ENCODE results near the gene GBA3. TPM values are rescaled to one million over a fixed set of nuclear protein-coding genes. Genes with fewer than 3 reads are reported as not detected.

Gene GBA3
- polyA plus RNA-seq, 1 donor from 2014 or later, result not detected

GRCh38 chr4:22674700-22675099, 18.0 kb upstream of the GBA3 start:
- Histone ChIP-seq H3K27ac (ENCODE audit: low read length) (no peak overlapping the region), H3K36me3 (ENCODE audit: insufficient read depth, low read length) (no peaks in the 10 kb centered on the region), H3K4me3 (ENCODE audit: low read length) (no peak overlapping the region), H3K4me2 (ENCODE audit: low read length) (no peak overlapping the region), H3K79me2 (replicated peaks; ENCODE audit: insufficient read depth, low read length) (no peaks in the 10 kb centered on the region), H3K27me3 (ENCODE audit: insufficient read depth, low read depth, low read length) (no peaks in the 10 kb centered on the region), H4K20me1 (ENCODE audit: insufficient read depth) (no peaks in the 10 kb centered on the region), H3K9me3 (ENCODE audit: low read length) (no peaks in the 10 kb centered on the region), H3K9ac (ENCODE audit: low read length) (no peak overlapping the region), H3F3A (ENCODE audit: insufficient read depth, low read length, poor library complexity, severe bottlenecking) (no peaks in the 10 kb centered on the region), H2AFZ (ENCODE audit: low read depth, low read length) (no peak overlapping the region), H3K9me2 (ENCODE audit: insufficient read depth, low read length) (no peaks in the 10 kb centered on the region)
- TF ChIP-seq POLR2AphosphoS5 (IDR thresholded peaks at IDR 0.05), result no peak

- Histone ChIP-seq H3K9me2 (ENCODE audit: insufficient read depth, low read length) (no peaks in the 10 kb centered on the region), H3F3A (ENCODE audit: insufficient read depth, low read length, poor library complexity, severe bottlenecking) (no peaks in the 10 kb centered on the region), H3K4me2 (ENCODE audit: low read length) (no peak overlapping the region), H3K79me2 (replicated peaks; ENCODE audit: insufficient read depth, low read length) (no peaks in the 10 kb centered on the region), H3K9ac (ENCODE audit: low read length) (no peak overlapping the region), H3K9me3 (ENCODE audit: low read length) (no peaks in the 10 kb centered on the region), H3K27me3 (ENCODE audit: insufficient read depth, low read depth, low read length) (no peaks in the 10 kb centered on the region), H4K20me1 (ENCODE audit: insufficient read depth) (no peaks in the 10 kb centered on the region), H3K27ac (ENCODE audit: low read length) (no peak overlapping the region), H2AFZ (ENCODE audit: low read depth, low read length) (no peak overlapping the region), H3K36me3 (ENCODE audit: insufficient read depth, low read length) (no peaks in the 10 kb centered on the region), H3K4me3 (ENCODE audit: low read length) (no peak overlapping the region)
- TF ChIP-seq RAD21 (conservative IDR thresholded peaks at IDR 0.05) (no peak), POLR2AphosphoS5 (IDR thresholded peaks at IDR 0.05) (no peak), TAF1 (IDR thresholded peaks at IDR 0.05; ENCODE audit: low read depth) (no peak), SMC3 (conservative IDR thresholded peaks at IDR 0.05; ENCODE audit: poor library complexity) (no peak), MXI1 (conservative IDR thresholded peaks at IDR 0.05; ENCODE audit: poor library complexity, severe bottlenecking) (no peak), EP300 (conservative IDR thresholded peaks at IDR 0.05; ENCODE audit: poor library complexity, severe bottlenecking) (no peak), EZH2 (IDR thresholded peaks at IDR 0.05; ENCODE audit: borderline replicate concordance, insufficient read depth, low read length, poor library complexity, severe bottlenecking) (no peak), REST (IDR thresholded peaks at IDR 0.05; ENCODE audit: borderline replicate concordance) (no peak), CTCF (IDR thresholded peaks at IDR 0.05; ENCODE audit: poor library complexity, severe bottlenecking) (no peak)
These were observed 16.7 kb upstream of the GBA3 start for GRCh38 chr4:22676063-22676462.

GRCh38 chr4:22677780-22678179, 15.0 kb upstream of the GBA3 start:
- H3K79me2 ChIP-seq (replicated peaks; ENCODE audit: insufficient read depth, low read length), result no peaks in the 10 kb centered on the region
- H3K27ac ChIP-seq (ENCODE audit: low read length), result no peak overlapping the region
- no peaks in the 10 kb centered on the region for H3K9me3 ChIP-seq (ENCODE audit: low read length)
- H2AFZ ChIP-seq (ENCODE audit: low read depth, low read length), result no peak overlapping the region
- H3F3A ChIP-seq (ENCODE audit: insufficient read depth, low read length, poor library complexity, severe bottlenecking), result no peaks in the 10 kb centered on the region
- H3K9me2 ChIP-seq (ENCODE audit: insufficient read depth, low read length), result no peaks in the 10 kb centered on the region
- H4K20me1 ChIP-seq (ENCODE audit: insufficient read depth), result no peaks in the 10 kb centered on the region
- no peak overlapping the region for H3K4me3 ChIP-seq (ENCODE audit: low read length)
- no peak overlapping the region for H3K9ac ChIP-seq (ENCODE audit: low read length)
- H3K36me3 ChIP-seq (ENCODE audit: insufficient read depth, low read length), result no peaks in the 10 kb centered on the region
- H3K27me3 ChIP-seq (ENCODE audit: insufficient read depth, low read depth, low read length), result no peaks in the 10 kb centered on the region
- TF ChIP-seq REST (IDR thresholded peaks at IDR 0.05; ENCODE audit: borderline replicate concordance), result no peak
- TF ChIP-seq SMC3 (conservative IDR thresholded peaks at IDR 0.05; ENCODE audit: poor library complexity), result no peak
- no peak for TF ChIP-seq EP300 (conservative IDR thresholded peaks at IDR 0.05; ENCODE audit: poor library complexity, severe bottlenecking)
- TF ChIP-seq RAD21 (conservative IDR thresholded peaks at IDR 0.05), result no peak
- TF ChIP-seq TAF1 (IDR thresholded peaks at IDR 0.05; ENCODE audit: low read depth), result no peak
- no peak for TF ChIP-seq MXI1 (conservative IDR thresholded peaks at IDR 0.05; ENCODE audit: poor library complexity, severe bottlenecking)
- no peak for TF ChIP-seq POLR2AphosphoS5 (IDR thresholded peaks at IDR 0.05)
- TF ChIP-seq CTCF (IDR thresholded peaks at IDR 0.05; ENCODE audit: poor library complexity, severe bottlenecking), result no peak
- TF ChIP-seq EZH2 (IDR thresholded peaks at IDR 0.05; ENCODE audit: borderline replicate concordance, insufficient read depth, low read length, poor library complexity, severe bottlenecking), result no peak
- no peak overlapping the region for H3K4me2 ChIP-seq (ENCODE audit: low read length)
